NCI-H1694 treated with DMSO at 0.1 percent for 48 hours (cell line): Measurements from ENCODE around the gene RNF220.
"Not testable (repeated sequence)": the region's sequence is repeated elsewhere in the genome, so short reads cannot be mapped to it uniquely, and the experiment has no call there.

Experiments
- DNase-seq: peaks from one replicate; lab custom pipeline; 2025; lab: John Stamatoyannopoulos, UW

The RNF220 gene

DNA sequence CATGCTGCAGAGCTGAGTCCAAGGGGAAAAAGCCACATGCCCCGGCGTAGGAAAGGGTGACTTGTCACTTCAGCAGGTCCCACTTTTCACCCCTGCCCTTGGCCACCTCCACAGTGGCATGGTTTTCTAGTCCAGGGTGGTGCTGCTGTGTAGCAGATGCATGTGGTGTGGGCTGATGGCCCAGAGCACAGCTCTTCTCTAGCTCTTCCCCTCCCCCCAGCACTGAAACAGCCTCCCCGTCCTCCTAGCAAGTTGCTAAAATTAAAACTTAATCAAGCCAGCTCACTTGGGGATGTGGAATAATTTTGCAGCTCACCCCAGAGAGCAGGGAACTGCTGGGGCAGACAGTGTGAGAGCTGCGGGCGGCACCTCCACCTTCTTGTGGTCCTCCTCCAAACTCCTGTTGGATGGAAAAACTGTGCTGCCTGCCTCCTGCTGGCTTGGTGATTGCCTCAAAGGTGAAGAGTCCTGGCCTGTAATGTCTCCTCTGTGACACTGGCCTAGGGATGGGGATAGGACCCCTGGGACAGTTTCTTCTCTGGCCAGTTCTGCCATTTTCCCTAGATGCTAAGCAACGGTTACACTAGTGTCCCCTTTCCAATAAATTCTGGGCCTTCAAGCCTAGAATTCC lies 91.6 kb downstream of the RNF220 start:
- DNase-seq = no peak

GRCh38 chr1:44497422-44498170 lies 92.5 kb downstream of the RNF220 start:
- no peak for DNase-seq

DNA sequence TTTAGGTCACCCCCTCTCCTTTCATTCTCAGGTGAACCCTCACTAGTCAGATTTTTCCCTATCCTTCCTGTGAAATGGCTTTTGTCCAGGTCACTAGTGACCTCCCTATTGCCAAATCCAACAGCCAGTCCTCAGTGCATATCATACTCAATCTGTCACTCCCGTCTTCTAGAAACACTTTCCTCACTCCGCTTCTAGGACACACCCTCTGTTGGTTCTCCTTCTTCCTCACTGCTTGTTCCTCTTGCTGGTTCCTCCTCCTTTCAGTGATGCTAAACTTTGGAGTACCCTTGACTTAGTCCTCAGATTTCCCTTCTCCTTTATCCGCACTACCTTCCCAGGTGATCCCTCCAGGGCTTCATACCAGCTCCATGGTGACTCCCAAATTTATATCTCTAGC lies 94.3 kb downstream of the RNF220 start:
- DNase-seq = no peak

DNA sequence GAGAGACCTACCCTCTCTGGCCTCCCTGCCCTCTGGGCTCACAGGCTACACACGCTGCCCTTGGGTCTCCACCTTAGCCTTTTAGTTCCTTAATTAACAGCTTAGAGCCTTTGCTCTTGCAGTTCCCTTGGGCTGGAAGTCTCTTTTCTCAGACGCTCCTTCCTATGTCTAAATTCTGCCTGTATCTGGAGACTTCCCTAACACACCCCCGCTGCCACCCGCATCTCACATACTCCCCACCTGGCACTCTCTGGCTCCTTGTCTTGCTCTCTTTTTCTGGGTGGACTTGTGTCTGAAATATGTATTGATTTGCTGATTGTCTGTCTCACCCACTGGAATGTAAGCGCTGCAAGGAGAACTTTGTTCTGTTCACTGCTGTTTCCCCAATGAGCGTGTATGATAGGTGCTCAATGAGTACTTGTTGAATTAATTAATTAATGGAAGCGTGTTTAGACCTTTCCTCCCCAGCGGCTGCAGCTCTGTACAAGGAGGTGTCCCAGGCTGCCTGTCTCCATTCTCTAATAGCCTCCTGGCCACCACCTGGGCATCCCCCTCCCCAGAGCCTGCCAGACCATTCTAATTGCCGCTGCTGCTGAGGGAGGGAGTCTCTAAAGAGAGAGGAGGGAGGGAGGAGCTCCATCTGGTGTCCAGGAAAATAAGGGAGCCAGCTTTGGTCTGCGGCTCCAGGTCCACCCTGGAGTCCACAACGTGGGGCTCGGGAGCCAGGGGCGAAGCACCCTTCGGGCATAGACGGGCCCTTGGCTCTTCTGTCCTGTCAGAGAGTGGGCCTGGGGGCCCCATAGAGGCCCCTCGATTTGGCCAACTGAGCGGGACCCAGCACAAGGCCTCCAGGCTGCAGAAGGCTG lies 95.4 kb downstream of the RNF220 start:
- DNase-seq = peak; percentile 51

DNA sequence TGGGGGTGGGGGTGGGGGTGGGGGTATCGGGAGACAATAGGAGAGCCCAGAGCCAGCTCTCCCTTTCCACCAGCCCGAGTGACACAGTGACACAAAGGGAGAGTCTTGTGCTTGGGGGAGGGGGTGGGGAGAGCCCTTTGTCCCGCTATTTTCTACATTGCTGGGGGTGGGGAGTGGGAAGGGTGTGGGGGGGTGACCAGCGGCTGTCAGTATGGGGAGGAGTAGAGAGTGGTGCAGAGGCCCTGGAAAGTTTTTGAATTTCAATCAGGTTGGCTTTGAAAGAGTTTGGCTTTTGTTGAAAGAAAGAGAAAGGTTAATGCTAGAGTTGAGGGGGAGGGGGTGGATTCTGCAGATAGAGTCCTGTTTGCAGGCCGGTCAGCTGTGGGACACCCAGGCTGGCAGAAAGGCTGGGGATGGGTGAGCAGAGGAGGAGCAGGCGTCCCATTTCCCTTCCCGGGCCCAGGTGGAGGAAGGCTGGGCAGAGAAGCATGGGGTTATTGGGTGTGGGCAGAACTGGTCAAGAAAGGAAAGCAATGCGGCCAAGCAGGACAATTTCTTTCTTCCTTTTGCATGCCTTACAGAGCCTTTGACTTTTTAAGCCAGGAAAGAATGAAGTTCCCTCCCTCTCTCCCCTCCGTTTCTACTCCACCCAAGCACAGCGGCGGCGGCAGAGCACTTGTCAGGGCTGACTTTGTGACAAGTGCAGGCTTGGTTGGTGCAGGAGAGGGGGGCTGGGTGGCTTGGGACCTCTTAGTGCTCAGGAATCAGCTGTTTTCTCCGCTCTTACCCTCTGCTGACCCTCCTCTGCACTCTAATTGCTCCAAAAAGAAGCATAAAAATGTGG lies 96.2 kb downstream of the RNF220 start:
- DNase-seq = peak; percentile 64

DNA sequence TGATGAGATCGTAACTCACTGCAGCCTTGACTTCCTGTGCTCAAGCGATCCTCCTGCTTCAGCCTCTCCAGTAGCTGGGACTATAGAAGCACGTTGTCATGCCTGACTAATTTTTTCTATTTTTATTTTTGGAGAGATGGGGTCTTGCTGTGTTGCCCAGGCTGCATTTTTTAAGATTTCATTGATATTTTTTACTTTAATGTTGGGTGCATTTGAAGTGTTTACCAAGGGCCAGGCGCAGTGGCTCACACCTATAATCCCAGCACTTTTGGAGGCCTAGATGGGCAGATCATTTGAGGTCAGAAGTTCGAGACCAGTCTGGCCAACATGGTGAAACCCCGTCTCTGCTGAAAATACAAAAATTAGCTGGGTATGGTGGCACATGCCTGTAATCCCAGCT lies 97.8 kb downstream of the RNF220 start:
- DNase-seq = not testable (repeated sequence)

DNA sequence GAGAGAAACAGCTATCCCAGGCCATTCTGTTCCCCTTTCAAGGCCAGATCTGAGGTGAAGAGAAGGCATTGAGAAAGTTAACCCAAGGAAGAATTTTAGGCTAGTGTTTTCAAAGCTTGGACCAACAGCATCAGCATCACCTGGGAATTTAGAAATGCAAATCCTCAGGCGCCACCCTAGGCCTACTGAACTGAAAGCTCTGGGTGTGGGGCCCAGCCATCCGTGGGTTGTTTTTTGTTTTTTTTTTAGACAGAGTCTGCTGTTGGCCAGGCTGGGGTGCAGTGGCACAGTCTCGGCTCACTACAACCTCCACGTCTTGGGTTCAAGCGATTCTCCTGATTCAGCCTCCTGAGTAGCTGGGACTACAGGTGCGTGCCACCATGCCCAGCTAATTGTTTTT lies 98.6 kb downstream of the RNF220 start:
- DNase-seq = no peak

- DNase-seq = no peak
Observed at GRCh38 chr1:44505210-44505993, 100.3 kb downstream of the RNF220 start.

- DNase-seq = no peak
Observed at GRCh38 chr1:44507490-44508396, 102.7 kb downstream of the RNF220 start.

DNA sequence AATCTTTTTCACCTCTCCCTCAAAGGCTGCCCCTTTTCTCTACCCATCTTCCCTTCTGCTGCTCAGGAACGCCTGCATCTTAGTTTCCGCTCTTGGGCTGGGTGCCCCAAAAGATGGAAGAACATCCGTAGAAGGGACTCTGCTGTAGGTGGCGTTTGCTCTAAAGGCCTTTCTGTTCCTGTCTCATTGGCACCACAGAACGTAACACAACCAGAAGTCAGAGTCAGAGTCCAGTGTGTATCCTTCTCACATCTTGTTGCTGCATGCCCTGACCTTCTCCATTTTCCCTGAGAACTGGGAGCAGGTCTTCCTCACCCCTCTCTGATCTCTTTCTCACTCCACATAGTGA lies 103.3 kb downstream of the RNF220 start:
- no peak for DNase-seq

- no peak for DNase-seq
Observed at GRCh38 chr1:44511363-44511762, 106.3 kb downstream of the RNF220 start.

- no peak for DNase-seq
Observed at GRCh38 chr1:44511769-44512168, 106.7 kb downstream of the RNF220 start.

- peak; percentile 19 for DNase-seq
Observed at GRCh38 chr1:44512313-44512885, 107.3 kb downstream of the RNF220 start.

DNA sequence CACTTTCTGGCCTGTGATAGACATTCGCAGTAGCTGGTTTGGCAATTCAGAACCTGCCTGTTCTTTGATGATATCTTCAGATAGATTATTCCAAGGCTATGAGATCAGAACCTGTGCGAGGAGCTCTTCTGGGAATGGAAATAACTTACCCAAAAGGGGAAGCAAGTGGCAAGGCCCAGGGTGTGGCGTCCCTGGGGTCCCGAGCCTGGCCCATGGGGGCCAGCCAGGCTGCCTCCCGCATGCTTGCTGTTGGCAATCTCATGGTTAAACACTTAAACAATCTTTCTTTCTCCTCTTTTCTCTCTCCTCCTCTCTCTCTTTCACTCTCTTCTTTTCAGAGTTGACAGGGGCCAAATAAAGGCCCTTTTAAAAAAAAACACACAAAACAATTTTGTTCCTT lies 108.1 kb downstream of the RNF220 start:
- no peak for DNase-seq

GRCh38 chr1:44514673-44515072 lies 109.6 kb downstream of the RNF220 start:
- DNase-seq = no peak

DNA sequence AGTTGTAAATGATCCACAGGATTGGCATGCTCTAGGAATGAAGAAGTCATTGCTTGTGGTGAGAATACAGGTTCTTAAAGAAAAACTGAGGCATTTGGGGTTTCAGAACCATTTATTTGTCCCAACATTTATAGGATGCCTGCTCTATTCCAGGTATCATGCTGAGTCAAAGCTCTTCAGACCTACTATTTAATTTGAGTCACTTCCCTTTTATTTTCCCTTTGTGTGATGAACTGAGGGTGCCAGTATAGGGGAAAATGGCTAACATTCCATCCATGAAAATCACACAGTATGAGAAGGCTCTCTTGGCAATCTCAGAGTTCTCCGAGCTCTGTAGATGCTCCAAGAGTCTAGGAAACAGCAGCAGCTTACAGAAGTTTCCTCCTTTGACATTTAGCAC lies 110.4 kb downstream of the RNF220 start:
- no peak for DNase-seq

DNA sequence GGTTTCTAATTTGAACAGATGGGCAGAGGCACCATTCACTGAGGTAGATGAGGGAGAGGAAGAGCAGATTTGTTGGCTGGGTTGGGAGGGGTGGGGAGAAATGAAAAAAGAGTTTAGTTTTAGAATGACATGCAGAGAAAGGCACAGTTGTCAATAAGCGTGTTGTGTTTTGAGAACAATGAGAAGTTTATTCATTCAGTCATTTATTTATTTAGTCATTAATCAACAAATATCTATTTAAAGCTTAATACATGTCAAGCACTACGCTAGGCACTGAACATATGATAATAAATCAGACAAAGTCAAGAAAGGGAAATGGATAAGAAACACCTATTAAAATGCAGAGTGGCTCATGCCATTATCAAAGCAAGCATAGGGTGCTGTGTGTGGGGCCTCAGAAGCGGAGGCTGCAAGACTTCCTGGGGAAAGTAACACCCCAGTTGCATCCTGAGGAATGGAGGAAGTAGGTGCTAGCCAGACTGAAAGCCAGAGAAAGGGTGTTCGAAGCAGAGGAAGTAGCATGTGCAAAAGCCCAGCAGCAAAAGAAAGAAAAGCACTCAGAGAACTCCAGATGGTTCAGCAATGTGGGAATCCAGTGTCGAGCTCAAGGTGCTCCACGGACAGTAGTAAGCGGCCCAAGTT lies 114.1 kb downstream of the RNF220 start:
- DNase-seq = no peak

DNA sequence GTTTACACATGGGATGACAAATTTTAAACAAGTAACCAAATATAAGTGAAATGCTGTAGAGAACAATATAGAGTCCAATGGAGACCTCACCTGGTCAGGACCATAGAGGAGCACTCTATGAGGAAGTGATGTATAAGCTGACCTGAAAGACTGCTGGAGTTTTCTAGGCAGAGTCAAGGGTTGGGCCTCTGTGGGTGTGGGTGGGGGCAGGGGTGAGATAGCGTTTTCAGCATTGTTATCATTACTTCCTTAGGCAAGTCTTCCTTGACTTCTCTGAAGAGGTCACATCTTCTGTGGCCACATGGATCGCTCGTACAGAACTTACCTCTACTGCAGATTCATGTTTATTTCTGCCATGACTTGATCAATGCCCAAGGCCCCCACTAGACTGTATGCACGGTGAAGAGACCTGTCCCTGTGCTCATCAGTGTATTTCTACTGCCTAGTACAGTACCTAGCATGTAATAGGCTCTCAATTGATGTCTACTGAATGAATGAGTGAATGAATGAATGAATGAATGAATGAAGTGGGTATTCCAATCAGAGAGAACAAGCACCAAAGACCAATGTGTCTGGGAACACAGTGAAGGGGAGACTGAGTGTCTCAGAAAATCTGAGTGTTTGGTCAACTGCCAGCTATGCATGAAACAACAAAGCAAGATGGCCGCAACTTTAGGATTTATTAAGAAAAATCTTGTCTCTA lies 116.5 kb downstream of the RNF220 start:
- no peak for DNase-seq
